ENCODE measurements around the gene RABAC1.

Gene RABAC1

GRCh38 chr19:41910240-41910991 is 48.7 kb downstream of the RABAC1 start:
- TF ChIP-seq CTCF (IDR thresholded peaks at IDR 0.05; ENCODE audit: low read depth, low read length, poor library complexity, severe bottlenecking) (no peak), EZH2phosphoT487 (IDR thresholded peaks at IDR 0.05; ENCODE audit: borderline replicate concordance, low read length) (no peak)
- Histone ChIP-seq H3F3A (ENCODE audit: control insufficient read depth, insufficient read depth) (peaks cover 8% of the 10 kb centered on the region), H4K20me1 (ENCODE audit: control insufficient read depth, insufficient read depth, low read depth, low read length) (no peaks in the 10 kb centered on the region), H3K27me3 (ENCODE audit: control insufficient read depth, low read length) (peaks cover 16% of the 10 kb centered on the region), H3K79me2 (ENCODE audit: control insufficient read depth, low read length) (no peaks in the 10 kb centered on the region), H3K4me1 (ENCODE audit: control insufficient read depth, low read length) (peaks cover 19% of the 10 kb centered on the region), H3K9me3 (ENCODE audit: control insufficient read depth, insufficient read depth, low read length) (no peaks in the 10 kb centered on the region), H3K9me2 (replicated peaks; ENCODE audit: control insufficient read depth, low read length) (no peaks in the 10 kb centered on the region), H3K27ac (ENCODE audit: low read depth, low read length) (no peak overlapping the region), H3K4me3 (ENCODE audit: low read length) (no peak overlapping the region), H3K36me3 (ENCODE audit: control insufficient read depth, low read length) (peaks cover 18% of the 10 kb centered on the region), H3K4me2 (ENCODE audit: low read length) (no peak overlapping the region)

GRCh38 chr19:41909706-41910105 is 49.4 kb downstream of the RABAC1 start:
- peaks cover 15% of the 10 kb centered on the region for H3K4me1 ChIP-seq (ENCODE audit: control insufficient read depth, low read length)
- no peak overlapping the region for H3K4me2 ChIP-seq (ENCODE audit: low read length)
- H3K9me3 ChIP-seq (ENCODE audit: control insufficient read depth, insufficient read depth, low read length) = no peaks in the 10 kb centered on the region
- peaks cover 12% of the 10 kb centered on the region for H3K27me3 ChIP-seq (ENCODE audit: control insufficient read depth, low read length)
- no peaks in the 10 kb centered on the region for H4K20me1 ChIP-seq (ENCODE audit: control insufficient read depth, insufficient read depth, low read depth, low read length)
- no peaks in the 10 kb centered on the region for H3K9me2 ChIP-seq (replicated peaks; ENCODE audit: control insufficient read depth, low read length)
- H3K4me3 ChIP-seq (ENCODE audit: low read length) = no peak overlapping the region
- TF ChIP-seq EZH2phosphoT487 (IDR thresholded peaks at IDR 0.05; ENCODE audit: borderline replicate concordance, low read length) (no peak), CTCF (IDR thresholded peaks at IDR 0.05; ENCODE audit: low read depth, low read length, poor library complexity, severe bottlenecking) (no peak)
- peaks cover 25% of the 10 kb centered on the region for H3K36me3 ChIP-seq (ENCODE audit: control insufficient read depth, low read length)
- no peak overlapping the region for H3K27ac ChIP-seq (ENCODE audit: low read depth, low read length)
- H3F3A ChIP-seq (ENCODE audit: control insufficient read depth, insufficient read depth) = peaks cover 8% of the 10 kb centered on the region
- H3K79me2 ChIP-seq (ENCODE audit: control insufficient read depth, low read length) = no peaks in the 10 kb centered on the region

GRCh38 chr19:41908724-41909464 is 50.2 kb downstream of the RABAC1 start:
- peaks cover 15% of the 10 kb centered on the region for H3K4me1 ChIP-seq (ENCODE audit: control insufficient read depth, low read length)
- no peak overlapping the region for H3K27ac ChIP-seq (ENCODE audit: low read depth, low read length)
- TF ChIP-seq EZH2phosphoT487 (IDR thresholded peaks at IDR 0.05; ENCODE audit: borderline replicate concordance, low read length) = no peak
- TF ChIP-seq CTCF (IDR thresholded peaks at IDR 0.05; ENCODE audit: low read depth, low read length, poor library complexity, severe bottlenecking) = no peak

More at GRCh38 chr19:41908724-41909464, 50.2 kb downstream of the RABAC1 start:
- Histone ChIP-seq H4K20me1 (ENCODE audit: control insufficient read depth, insufficient read depth, low read depth, low read length) (no peaks in the 10 kb centered on the region), H3F3A (ENCODE audit: control insufficient read depth, insufficient read depth) (peaks cover 8% of the 10 kb centered on the region), H3K9me2 (replicated peaks; ENCODE audit: control insufficient read depth, low read length) (no peaks in the 10 kb centered on the region), H3K36me3 (ENCODE audit: control insufficient read depth, low read length) (peaks cover 33% of the 10 kb centered on the region), H3K79me2 (ENCODE audit: control insufficient read depth, low read length) (no peaks in the 10 kb centered on the region), H3K4me3 (ENCODE audit: low read length) (no peak overlapping the region), H3K4me2 (ENCODE audit: low read length) (no peak overlapping the region), H3K9me3 (ENCODE audit: control insufficient read depth, insufficient read depth, low read length) (no peaks in the 10 kb centered on the region), H3K27me3 (ENCODE audit: control insufficient read depth, low read length) (peaks cover 8% of the 10 kb centered on the region)

All from DOHH2 (cell line).